HG02623 (cell line): ENCODE data around the gene TMEM175.
"Not testable (repeated sequence)": the region's sequence is repeated elsewhere in the genome, so short reads cannot be mapped to it uniquely, and the experiment has no call there.

ENCODE experiments used
- ATAC-seq: cut with Tn5 transposase; IDR thresholded peaks from one replicate; pipeline ENCODE4 v1.9.1; 2021; ENCODE audit warnings: moderate library complexity; ENCODE audit not compliant: unreplicated experiment

Gene TMEM175

DNA sequence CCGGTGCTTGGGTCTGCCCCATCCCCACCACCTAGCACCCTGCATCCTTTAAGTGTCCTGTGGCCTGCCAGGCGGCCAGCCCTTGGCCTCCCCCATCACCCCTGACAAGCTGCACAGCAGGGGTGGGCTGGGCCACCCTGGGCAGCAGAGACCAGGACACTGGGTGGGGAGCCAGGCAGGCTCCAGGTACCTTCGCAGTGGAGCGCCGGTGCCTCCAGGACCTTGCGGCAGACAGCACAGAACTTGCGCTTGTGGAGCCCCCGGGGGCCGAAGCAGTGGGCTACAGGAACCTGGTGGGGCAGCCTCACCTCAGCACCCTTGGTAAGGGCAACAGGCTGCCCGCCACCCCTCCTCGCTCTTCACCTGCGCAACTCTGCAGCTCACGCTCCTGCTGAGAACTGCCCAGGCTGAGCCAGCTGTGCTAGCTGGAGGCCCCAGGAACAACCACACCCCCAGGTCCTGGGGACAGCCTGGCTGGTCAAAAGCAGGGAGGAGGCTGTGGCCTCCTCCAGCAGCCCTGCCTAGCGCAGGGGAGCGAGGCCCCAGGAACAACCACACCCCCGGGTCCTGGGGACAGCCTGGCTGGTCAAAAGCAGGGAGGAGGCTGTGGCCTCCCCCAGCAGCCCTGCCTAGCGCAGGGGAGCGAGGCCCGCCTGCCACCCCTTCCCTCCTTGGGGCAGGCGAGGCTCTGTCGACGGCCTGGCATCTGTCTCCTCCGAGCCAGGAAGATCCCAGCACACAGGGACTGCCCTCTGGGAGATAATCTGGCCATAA is 36.5 kb downstream of the TMEM175 start:
- no peak for ATAC-seq

DNA sequence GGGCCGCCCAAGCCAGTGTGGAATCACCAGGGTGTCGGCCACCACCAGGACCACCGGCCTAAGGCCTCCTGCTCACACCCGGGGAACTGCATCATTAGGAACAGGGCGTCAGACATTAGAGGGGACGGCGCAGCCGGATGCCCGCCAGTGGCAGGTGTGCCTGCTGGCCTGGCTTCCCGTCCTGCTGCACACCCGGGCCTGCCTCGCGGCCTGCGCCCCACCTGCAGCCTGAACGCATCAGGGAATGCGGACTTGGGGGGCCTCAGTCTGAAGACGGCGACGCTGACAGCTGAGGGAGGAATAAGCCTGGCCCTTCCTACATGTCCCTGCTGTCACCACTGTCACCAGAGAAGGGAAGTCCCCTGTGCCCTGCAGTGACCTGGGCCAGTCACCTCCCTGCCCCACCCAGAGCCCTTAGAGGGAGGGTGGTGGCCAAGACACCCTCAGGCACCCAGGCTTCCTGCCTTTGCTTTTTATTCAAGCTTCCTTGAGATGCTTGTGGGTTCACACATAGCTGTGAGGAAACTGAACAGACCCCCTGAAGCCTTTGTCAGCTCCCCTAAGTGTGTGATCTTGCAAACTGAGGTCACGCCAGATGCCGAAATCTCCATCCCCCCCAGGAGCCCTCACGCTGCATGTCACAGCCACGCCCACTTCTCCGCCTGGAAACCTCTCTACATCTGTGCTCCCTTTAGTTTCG is 37.9 kb downstream of the TMEM175 start:
- no peak for ATAC-seq

DNA sequence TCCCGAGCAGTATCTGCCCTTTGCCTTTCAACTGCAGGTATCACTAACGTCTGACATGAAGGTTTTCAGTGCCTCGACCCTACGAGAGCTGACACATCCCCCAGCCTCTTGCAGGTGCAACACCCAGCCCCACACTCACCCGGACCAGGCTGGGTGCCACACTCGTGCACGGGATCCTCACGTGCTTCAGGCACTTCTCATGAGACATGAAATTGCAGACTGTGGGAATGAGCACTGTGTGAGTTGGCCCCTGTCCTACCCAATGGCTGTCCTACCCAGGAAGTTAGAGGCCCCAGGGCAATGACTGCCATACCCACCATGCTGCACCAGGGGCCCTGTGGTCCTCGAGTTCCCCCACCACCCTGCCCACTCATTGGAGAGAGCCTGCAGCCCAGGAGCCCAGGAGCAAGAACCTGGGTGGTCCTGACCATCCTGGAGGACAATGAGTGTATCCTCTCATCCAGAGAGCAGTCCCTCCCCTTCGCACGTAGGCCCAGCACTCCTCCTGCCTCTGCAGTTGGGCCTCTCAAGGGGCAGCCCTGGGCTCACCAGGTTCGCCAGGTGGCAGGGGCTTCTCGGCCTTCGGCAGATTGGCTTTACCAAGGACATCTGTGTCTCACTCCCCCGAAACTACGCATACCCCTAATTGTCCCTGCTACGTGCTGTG is 38.7 kb downstream of the TMEM175 start:
- no peak for ATAC-seq

DNA sequence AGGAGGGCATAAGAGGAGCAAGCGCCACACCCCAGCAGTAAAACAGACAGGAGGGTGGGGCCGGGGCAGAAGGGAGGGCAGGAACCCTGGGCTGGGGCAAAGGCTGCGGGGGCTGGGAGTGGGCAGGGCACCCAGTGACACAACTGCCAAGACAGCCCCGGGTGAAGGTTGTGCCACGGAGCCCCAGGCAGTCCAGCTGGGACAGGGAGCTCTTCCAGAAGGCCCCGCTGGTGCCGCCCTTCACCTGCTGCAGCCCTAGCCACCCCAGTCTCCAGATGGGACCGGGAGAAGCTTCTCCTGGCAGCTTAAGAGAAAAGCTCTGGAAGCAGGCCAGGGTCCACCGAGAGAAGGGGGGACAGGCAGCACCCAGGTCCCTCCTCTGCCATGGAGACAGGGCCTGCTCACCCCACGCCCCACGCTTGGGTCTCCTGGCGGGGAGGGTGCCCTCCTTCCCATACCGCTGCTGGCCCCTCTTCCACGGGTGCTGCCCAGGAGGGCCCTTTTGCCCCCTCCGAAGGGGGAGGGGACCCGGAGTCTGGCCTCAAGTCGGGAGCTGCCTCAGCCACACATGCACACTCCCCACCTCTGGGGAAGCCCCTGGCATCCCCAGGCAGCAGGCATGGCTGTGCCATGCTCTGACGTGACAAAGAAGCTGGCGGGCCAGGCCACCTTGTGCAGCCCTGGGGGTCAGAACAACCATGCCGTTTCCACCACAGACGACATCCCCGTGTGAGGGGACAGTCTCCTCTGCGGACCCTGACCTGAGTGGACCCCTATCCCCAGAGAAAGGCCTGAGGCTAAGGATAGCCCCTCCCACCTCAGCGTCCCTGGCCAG is 39.6 kb downstream of the TMEM175 start:
- no peak for ATAC-seq

GRCh38 chr4:972651-973424 is 40.6 kb downstream of the TMEM175 start:
- ATAC-seq: peak; percentile 37

GRCh38 chr4:973431-974397 is 41.5 kb downstream of the TMEM175 start, which contains the start of gene DGKQ:
TSS of gene DGKQ (minus strand) at chr4:973569. CDS start at chr4:973482, 87 bp downstream.
- peak; percentile 76 for ATAC-seq

DNA sequence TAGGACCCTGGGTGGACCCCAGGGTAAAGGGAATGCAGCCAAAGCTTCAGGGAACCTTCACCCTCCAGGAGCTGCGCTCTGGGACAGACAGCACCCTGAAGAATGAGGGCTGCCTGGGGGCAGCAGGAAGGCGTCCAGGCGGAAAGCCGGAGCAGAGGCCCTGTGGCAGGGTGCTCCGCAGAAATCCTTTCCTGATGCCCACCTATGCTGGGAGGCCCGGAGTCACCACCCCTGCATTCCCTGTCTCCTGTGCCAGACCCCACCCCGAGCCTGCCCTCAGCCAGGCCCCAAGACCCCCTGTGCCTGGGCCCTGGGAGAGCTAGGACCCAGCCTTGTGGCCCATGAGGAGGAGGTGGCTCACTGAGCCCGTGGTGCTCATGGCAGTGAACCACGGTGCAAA is 42.4 kb downstream of the TMEM175 start:
- ATAC-seq: no peak

DNA sequence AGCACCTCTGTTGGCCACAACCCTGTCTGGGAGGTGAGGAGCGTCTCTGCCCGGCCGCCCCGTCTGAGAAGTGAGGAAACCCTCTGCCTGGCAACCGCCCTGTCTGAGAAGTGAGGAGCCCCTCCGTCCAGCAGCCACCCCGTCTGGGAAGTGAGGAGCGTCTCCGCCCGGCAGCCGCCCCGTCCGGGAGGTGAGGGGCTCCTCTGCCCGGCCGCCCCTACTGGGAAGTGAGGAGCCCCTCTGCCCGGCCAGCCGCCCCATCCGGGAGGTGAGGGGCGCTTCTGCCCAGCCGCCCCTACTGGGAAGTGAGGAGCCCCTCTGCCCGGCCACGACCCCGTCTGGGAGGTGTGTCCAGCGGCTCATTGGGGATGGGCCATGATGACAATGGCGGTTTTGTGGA is 43.8 kb downstream of the TMEM175 start:
- ATAC-seq: not testable (repeated sequence)

DNA sequence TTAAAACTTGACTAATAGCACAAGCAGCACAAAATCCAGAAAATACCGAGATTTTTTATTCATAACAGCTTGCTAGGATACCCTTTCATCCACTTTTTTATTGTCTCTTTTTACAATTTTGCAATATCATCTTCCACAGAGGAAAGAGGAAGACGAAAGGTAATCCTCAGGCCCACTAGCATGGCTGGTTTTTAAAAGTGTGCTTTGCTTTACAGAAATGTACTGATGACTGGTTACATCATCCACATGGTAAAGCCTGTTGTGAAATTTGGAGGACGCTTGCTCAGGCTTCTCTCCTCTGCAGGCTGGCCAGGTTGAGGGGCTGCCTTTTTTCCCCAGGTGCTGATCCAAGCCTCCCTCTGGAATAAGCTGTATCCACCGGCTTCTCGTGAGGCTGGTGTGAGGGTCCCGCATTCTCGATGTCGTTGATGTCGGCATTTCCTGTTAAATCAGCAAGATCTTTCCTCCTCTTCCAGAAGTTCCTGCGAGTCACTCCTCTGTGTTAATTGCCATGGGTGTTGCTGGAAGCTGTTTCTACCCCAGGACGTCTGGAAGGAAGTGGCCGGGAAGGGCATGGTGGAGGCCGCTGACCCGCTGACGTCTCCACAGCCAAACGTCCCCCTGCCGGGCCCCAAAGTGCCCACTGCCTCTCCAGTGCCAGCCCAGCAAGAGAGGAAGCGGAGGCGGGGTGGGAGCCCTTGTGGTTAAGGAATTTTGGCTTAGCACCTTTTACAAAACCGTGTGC is 46.9 kb downstream of the TMEM175 start:
- ATAC-seq: no peak

DNA sequence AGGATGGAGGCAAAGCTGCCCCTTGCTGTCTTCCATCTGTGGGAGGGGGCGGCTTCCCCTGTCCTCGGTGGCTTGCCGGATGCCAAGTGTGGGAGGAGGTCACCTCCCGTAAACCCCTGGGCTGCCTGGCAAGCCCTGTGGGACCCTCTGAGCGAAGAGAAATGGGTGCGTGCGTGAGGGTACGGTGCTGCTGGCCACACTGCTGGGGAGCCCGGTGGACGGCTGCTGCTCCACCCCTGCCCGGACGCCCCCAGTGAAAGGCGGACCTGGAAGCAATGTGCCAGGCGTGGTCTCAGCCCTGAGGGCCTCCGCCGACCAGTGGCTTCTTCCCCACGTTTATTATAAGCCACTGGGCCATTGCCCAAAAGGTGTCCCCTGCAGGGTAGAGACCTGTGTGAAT is 50.0 kb downstream of the TMEM175 start:
- ATAC-seq: no peak

GRCh38 chr4:982814-983213 is 50.6 kb downstream of the TMEM175 start:
- no peak for ATAC-seq

GRCh38 chr4:984336-985054 is 52.2 kb downstream of the TMEM175 start:
- ATAC-seq: no peak

GRCh38 chr4:985123-985830 is 53.0 kb downstream of the TMEM175 start:
- no peak for ATAC-seq

GRCh38 chr4:986428-986878 is 54.2 kb downstream of the TMEM175 start:
- peak; percentile 11 for ATAC-seq

DNA sequence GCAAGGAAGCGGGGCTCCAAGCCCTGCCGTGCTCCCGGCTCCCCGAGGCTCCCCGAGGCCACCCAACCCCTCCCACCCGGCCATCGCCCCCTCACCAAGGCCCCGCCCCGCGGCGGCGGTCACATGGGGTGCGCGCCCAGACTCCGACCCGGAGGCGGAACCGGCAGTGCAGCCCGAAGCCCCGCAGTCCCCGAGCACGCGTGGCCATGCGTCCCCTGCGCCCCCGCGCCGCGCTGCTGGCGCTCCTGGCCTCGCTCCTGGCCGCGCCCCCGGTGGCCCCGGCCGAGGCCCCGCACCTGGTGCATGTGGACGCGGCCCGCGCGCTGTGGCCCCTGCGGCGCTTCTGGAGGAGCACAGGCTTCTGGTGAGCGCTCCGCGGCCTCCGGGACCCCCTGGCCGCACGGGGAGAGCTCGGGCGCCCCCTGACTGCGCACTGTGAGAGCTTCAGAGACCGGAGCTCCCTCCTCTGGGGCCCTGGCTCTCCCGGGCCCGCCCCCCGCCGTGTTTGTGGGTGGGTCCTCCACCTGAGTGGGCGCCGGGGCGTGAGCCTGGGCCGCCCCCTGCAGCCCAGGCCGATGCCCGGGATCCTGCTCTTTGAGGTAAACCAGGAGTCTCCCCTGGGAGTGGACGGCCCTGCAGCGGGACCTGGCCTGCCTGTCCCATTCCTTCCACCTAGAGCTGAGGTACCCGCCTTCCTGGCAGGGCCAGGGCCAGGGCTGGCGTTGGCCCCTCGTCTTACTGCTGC is 54.8 kb downstream of the TMEM175 start, which contains the start of gene IDUA:
Gene IDUA, plus strand, starts transcription at position 166 of the 745 bp plus-strand sequence. Its CDS starts 41 bp downstream, at position 207.
- peak; percentile 68 for ATAC-seq
